Measurements from ENCODE around the gene POLR1G. TPM values are rescaled to one million over a fixed set of nuclear protein-coding genes. Genes with fewer than 3 reads are reported as not detected.

Gene POLR1G
- total and polyA plus RNA-seq, 2 donors (not counting 3 experiments of a cell fraction or from before 2014, with no cell fraction given): 6.6 to 19.5 TPM

- Histone ChIP-seq H3K9me3 (replicated peaks; ENCODE audit: control insufficient read depth, insufficient read depth, low read length) (no peaks in the 10 kb centered on the region), H3K36me3 (ENCODE audit: control insufficient read depth in 2 of 2, extremely low read depth in 1 of 2, insufficient read depth in 2 of 2, low read length in 2 of 2) (no peaks in the 10 kb centered on the region), H3K79me2 (ENCODE audit: control insufficient read depth, insufficient read depth, low read length) (peaks cover 65% of the 10 kb centered on the region), H4K20me1 (replicated peaks; ENCODE audit: control insufficient read depth, extremely low read depth, insufficient read depth, low read length) (no peaks in the 10 kb centered on the region), H3K9me1 (replicated peaks; ENCODE audit: control insufficient read depth, extremely low read depth, insufficient read depth, low read length) (no peaks in the 10 kb centered on the region), H3K27me3 (ENCODE audit: control insufficient read depth in 2 of 2, insufficient read depth in 2 of 2, low read length in 2 of 2) (no peaks in the 10 kb centered on the region), H3K4me3 (replicated peaks in 1 of 3; ENCODE audit: insufficient read depth in 1 of 3, low read depth in 1 of 3, low read length in 3 of 3) (peak within 1 kb of the TSS; percentile 73 to 83 (median 81)), H3K4me1 (ENCODE audit: control insufficient read depth, extremely low read depth, insufficient read depth, low read length) (peaks cover 27% of the 10 kb centered on the region), H3K4me2 (ENCODE audit: insufficient read depth, low read length) (peak within 1 kb of the TSS; percentile 56), H3K9ac (replicated peaks; ENCODE audit: extremely low read depth, insufficient read depth, low read length) (peak within 1 kb of the TSS; percentile 82), H3K27ac (ENCODE audit: insufficient read depth, low read depth, low read length) (peak within 1 kb of the TSS; percentile 88), H2AFZ (ENCODE audit: low read depth, low read length) (peak within 1 kb of the TSS; percentile 32)
- dilution Hi-C loops (cut with MboI; ENCODE audit: extremely low pct_ligation_motif_present, low sequenced_read_pairs) (no loop called here), intact Hi-C loops (cut with micrococcal nuclease) (loop anchor here (1.0 kb wide), 3 partner anchors 19 to 74 kb away; partner anchors contain the start of gene ERCC1)
- ChIA-PET POLR2A (interaction anchor here (0.6 to 1.2 kb wide), 2 partner anchors 20 to 68 kb away, joined by 3 to 4 read pairs; no protein-coding TSS in a partner anchor), CTCF (interaction anchor here (0.9 to 6.6 kb wide), 10 partner anchors 10 to 81 kb away, joined by 3 to 101 read pairs (median 12); partner anchors contain the start of gene ERCC1)
- peak; percentile 90 for DNase-seq (ENCODE audit: low read depth, low spot score)
- TF ChIP-seq, protein P1, sequence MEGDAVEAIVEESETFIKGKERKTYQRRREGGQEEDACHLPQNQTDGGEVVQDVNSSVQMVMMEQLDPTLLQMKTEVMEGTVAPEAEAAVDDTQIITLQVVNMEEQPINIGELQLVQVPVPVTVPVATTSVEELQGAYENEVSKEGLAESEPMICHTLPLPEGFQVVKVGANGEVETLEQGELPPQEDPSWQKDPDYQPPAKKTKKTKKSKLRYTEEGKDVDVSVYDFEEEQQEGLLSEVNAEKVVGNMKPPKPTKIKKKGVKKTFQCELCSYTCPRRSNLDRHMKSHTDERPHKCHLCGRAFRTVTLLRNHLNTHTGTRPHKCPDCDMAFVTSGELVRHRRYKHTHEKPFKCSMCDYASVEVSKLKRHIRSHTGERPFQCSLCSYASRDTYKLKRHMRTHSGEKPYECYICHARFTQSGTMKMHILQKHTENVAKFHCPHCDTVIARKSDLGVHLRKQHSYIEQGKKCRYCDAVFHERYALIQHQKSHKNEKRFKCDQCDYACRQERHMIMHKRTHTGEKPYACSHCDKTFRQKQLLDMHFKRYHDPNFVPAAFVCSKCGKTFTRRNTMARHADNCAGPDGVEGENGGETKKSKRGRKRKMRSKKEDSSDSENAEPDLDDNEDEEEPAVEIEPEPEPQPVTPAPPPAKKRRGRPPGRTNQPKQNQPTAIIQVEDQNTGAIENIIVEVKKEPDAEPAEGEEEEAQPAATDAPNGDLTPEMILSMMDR (IDR thresholded peaks at IDR 0.05; ENCODE audit: extremely low read depth in 1 of 2, insufficient read depth in 1 of 2, low read depth in 1 of 2, low read length in 2 of 2): no peak
- TF ChIP-seq JUN (IDR thresholded peaks at IDR 0.05; ENCODE audit: borderline replicate concordance, insufficient read depth, insufficient read length, low read depth) (no peak), POLR2AphosphoS5 (IDR thresholded peaks at IDR 0.05; ENCODE audit: insufficient read depth, low read depth, low read length) (peak; percentile 34), EZH2 (IDR thresholded peaks at IDR 0.05; ENCODE audit: borderline replicate concordance, low read depth, low read length, severe bottlenecking) (no peak), MYC (IDR thresholded peaks at IDR 0.05; ENCODE audit: low read depth, low read length) (no peak)
- no peak for FAIRE-seq
- BruUV-seq (replicated peaks): TSS peak; percentile 31
These were observed 1.6 kb upstream of the POLR1G start, which contains the start of gene PPP1R13L for GRCh38 chr19:45404557-45405434. PPP1R13L (minus strand) TSS chr19:45405069; CDS start chr19:45398318, 6,751 bp downstream.
